Astrocyte (in vitro differentiated cells and primary cell): ENCODE measurements around the gene SUPV3L1. TPM values are rescaled to one million over a fixed set of nuclear protein-coding genes. Genes with fewer than 3 reads are reported as not detected.

Experiments used
- DNase-seq: peaks from one replicate; pipeline ENCODE4 v3.0.0-alpha.2; 2010; ENCODE audit warnings: low read depth
- FAIRE-seq: peaks from 2 replicates; lab custom pipeline; 2011; peaks lifted over from hg19 to GRCh38; lab: Jason Lieb, UNC
- H2AFZ ChIP-seq: 2 replicates; pipeline ENCODE4 v1.6.0; 2012; ENCODE audit warnings: low read depth, low read length, inconsistent platforms
- H3K27ac ChIP-seq: 2 replicates; pipeline ENCODE4 v1.5.1; 2011; ENCODE audit warnings: low read depth, low read length, inconsistent platforms
- H3K27me3 ChIP-seq: 2 replicates; pipeline ENCODE4 v1.6.0; 2011; ENCODE audit warnings: low read length, inconsistent platforms; ENCODE audit not compliant: insufficient read depth
- H3K36me3 ChIP-seq: 2 replicates; pipeline ENCODE4 v1.5.1; 2011; ENCODE audit warnings: low read length, inconsistent platforms; ENCODE audit not compliant: insufficient read depth
- H3K4me1 ChIP-seq: 2 replicates; pipeline ENCODE4 v1.5.1; 2011; ENCODE audit warnings: low read length, inconsistent platforms; ENCODE audit not compliant: insufficient read depth
- H3K4me2 ChIP-seq: 2 replicates; pipeline ENCODE4 v1.6.0; 2012; ENCODE audit warnings: low read length, inconsistent platforms
- H3K4me3 ChIP-seq: 2 replicates; pipeline ENCODE4 v1.5.1; 2011; ENCODE audit warnings: low read depth, mild to moderate bottlenecking, low read length, inconsistent platforms; ENCODE audit not compliant: insufficient read depth
- H3K79me2 ChIP-seq: 2 replicates; pipeline ENCODE4 v1.6.0; 2012; ENCODE audit warnings: mild to moderate bottlenecking, low read length, inconsistent platforms; ENCODE audit not compliant: insufficient read depth
- H3K9ac ChIP-seq: 2 replicates; pipeline ENCODE4 v1.6.0; 2012; ENCODE audit warnings: mild to moderate bottlenecking, low read length, inconsistent platforms
- H3K9me3 ChIP-seq: 2 replicates; pipeline ENCODE4 v1.5.1; 2012; ENCODE audit warnings: low read depth, mild to moderate bottlenecking, low read length, inconsistent platforms; ENCODE audit not compliant: insufficient read depth
- H4K20me1 ChIP-seq: 2 replicates; pipeline ENCODE4 v1.6.0; 2012; ENCODE audit warnings: low read length, inconsistent platforms; ENCODE audit not compliant: insufficient read depth
- H3K27ac Mint-ChIP-seq: one replicate; pipeline ENCODE4 v1.8.0; 2021; ENCODE audit warnings: mild to moderate bottlenecking, mixed read lengths; ENCODE audit not compliant: unreplicated experiment
- H3K27me3 Mint-ChIP-seq: one replicate; pipeline ENCODE4 v1.8.0; 2021; ENCODE audit warnings: low read depth, mixed read lengths; ENCODE audit not compliant: unreplicated experiment
- H3K36me3 Mint-ChIP-seq: one replicate; pipeline ENCODE4 v1.8.0; 2021; ENCODE audit warnings: low read depth, mixed read lengths; ENCODE audit not compliant: unreplicated experiment
- H3K4me1 Mint-ChIP-seq: one replicate; pipeline ENCODE4 v1.8.0; 2021; ENCODE audit warnings: low read depth, mixed read lengths; ENCODE audit not compliant: unreplicated experiment
- H3K4me3 Mint-ChIP-seq: one replicate; pipeline ENCODE4 v1.8.0; 2021; ENCODE audit warnings: mild to moderate bottlenecking, moderate library complexity, mixed read lengths; ENCODE audit not compliant: unreplicated experiment
- H3K9me3 Mint-ChIP-seq: one replicate; pipeline ENCODE4 v1.8.0; 2021; ENCODE audit warnings: mild to moderate bottlenecking, mixed read lengths; ENCODE audit not compliant: unreplicated experiment
- CTCF ChIP-seq: IDR thresholded peaks from 2 replicates; pipeline ENCODE4 v1.5.1; 2011; ENCODE audit warnings: low read depth, mild to moderate bottlenecking, inconsistent platforms, low read length, moderate library complexity; ENCODE audit not compliant: insufficient read depth
- EZH2 ChIP-seq: IDR thresholded peaks from 2 replicates; pipeline ENCODE4 v1.6.1; 2012; ENCODE audit warnings: mild to moderate bottlenecking, low read length, inconsistent platforms; ENCODE audit not compliant: insufficient read depth
- total RNA-seq: library from RNA; stranded (reverse); gene quantifications from 2 replicates; pipeline ENCODE4 v1.2.1, GENCODE V29; 2021

SUPV3L1 gene
- total RNA-seq, 1 donor from 2014 or later = 34.4 TPM

GRCh38 chr10:69209787-69210484 lies 29.9 kb downstream of the SUPV3L1 start:
- H3K9me3 ChIP-seq = no peaks in the 10 kb centered on the region
- DNase-seq (no peak), FAIRE-seq (no peak)
- no peaks in the 10 kb centered on the region for H3K79me2 ChIP-seq
- H3K27me3 ChIP-seq = peaks cover 2% of the 10 kb centered on the region
- Mint-ChIP-seq H3K27ac (no peak overlapping the region), H3K4me1 (peaks cover 13% of the 10 kb centered on the region), H3K36me3 (peaks cover 13% of the 10 kb centered on the region), H3K9me3 (no peaks in the 10 kb centered on the region), H3K4me3 (no peak overlapping the region), H3K27me3 (no peaks in the 10 kb centered on the region)
- no peaks in the 10 kb centered on the region for H3K4me1 ChIP-seq
- no peak overlapping the region for H2AFZ ChIP-seq
- H3K36me3 ChIP-seq = peaks cover 16% of the 10 kb centered on the region
- H3K9ac ChIP-seq = no peak overlapping the region
- H3K27ac ChIP-seq = no peak overlapping the region
- no peak overlapping the region for H3K4me3 ChIP-seq
- no peak for TF ChIP-seq EZH2
- TF ChIP-seq CTCF = no peak
- H4K20me1 ChIP-seq = peaks cover 4% of the 10 kb centered on the region
- H3K4me2 ChIP-seq = no peak overlapping the region

- Histone ChIP-seq H3K79me2 (no peaks in the 10 kb centered on the region), H3K9ac (no peak overlapping the region), H3K9me3 (no peaks in the 10 kb centered on the region), H3K27ac (no peak overlapping the region), H3K4me1 (no peaks in the 10 kb centered on the region), H3K4me3 (no peak overlapping the region), H3K4me2 (no peak overlapping the region), H3K36me3 (peaks cover 16% of the 10 kb centered on the region), H2AFZ (no peak overlapping the region), H4K20me1 (peaks cover 4% of the 10 kb centered on the region), H3K27me3 (peaks cover 2% of the 10 kb centered on the region)
- Mint-ChIP-seq H3K36me3 (peaks cover 13% of the 10 kb centered on the region), H3K27ac (no peak overlapping the region), H3K4me1 (peaks cover 22% of the 10 kb centered on the region), H3K27me3 (no peaks in the 10 kb centered on the region), H3K4me3 (no peak overlapping the region), H3K9me3 (no peaks in the 10 kb centered on the region)
- TF ChIP-seq EZH2 (no peak), CTCF (no peak)
- DNase-seq (no peak), FAIRE-seq (no peak)
Measured at GRCh38 chr10:69211104-69211503, 31.1 kb downstream of the SUPV3L1 start.

GRCh38 chr10:69211524-69211923 lies 31.5 kb downstream of the SUPV3L1 start:
- Histone ChIP-seq H3K27me3 (peaks cover 2% of the 10 kb centered on the region), H3K9me3 (no peaks in the 10 kb centered on the region), H3K27ac (no peak overlapping the region), H2AFZ (no peak overlapping the region), H3K79me2 (no peaks in the 10 kb centered on the region), H3K4me2 (no peak overlapping the region), H4K20me1 (peaks cover 4% of the 10 kb centered on the region), H3K4me3 (no peak overlapping the region), H3K4me1 (peaks cover 2% of the 10 kb centered on the region), H3K36me3 (peaks cover 16% of the 10 kb centered on the region), H3K9ac (no peak overlapping the region)
- TF ChIP-seq EZH2 (no peak), CTCF (no peak)
- DNase-seq (no peak), FAIRE-seq (no peak)
- Mint-ChIP-seq H3K4me1 (peaks cover 26% of the 10 kb centered on the region), H3K27ac (no peak overlapping the region), H3K4me3 (no peak overlapping the region), H3K36me3 (peaks cover 11% of the 10 kb centered on the region), H3K9me3 (no peaks in the 10 kb centered on the region), H3K27me3 (no peaks in the 10 kb centered on the region)
